Spleen (tissue), 7 donors: Measurements from ENCODE around the gene ZNF85.
"Not testable (repeated sequence)": the region's sequence is repeated elsewhere in the genome, so short reads cannot be mapped to it uniquely, and the experiment has no call there.

ENCODE experiments used
- CTCF ChIP-seq, 11 experiments: fragments of 200-600 bp in 7 of 11; fragments of 450-650 bp in 4 of 11; sonication (generic) in 4 of 11; IDR thresholded peaks in 8 of 11; conservative IDR thresholded peaks in 3 of 11; 1 replicate in 7 of 11; 2 replicates in 4 of 11; pipeline versions ENCODE4 v1.4.0 to v1.8.0; 2016 to 2021; ENCODE audit warnings: antibody characterized with exemption in 11 of 11, inconsistent platforms in 4 of 11, mild to moderate bottlenecking in 1 of 11
- POLR2AphosphoS5 ChIP-seq, 3 donors: sonication (generic); formaldehyde crosslinking; IDR thresholded peaks; one replicate each; pipeline ENCODE4 v1.5.1; 2017; ENCODE audit warnings: antibody characterized with exemption in 3 of 3
- donor health status: DM: no; HTN: no; CAD: no; lungs with moderate emphysema.
- donor health status: DM: no; HTN: no; CAD: no.
- donor health status: DM: no; HTN: no; CAD: no.

- not testable (repeated sequence) for TF ChIP-seq CTCF (IDR thresholded peaks at IDR 0.05 in 8 of 11, conservative IDR thresholded peaks at IDR 0.05 in 3 of 11); POLR2AphosphoS5 (IDR thresholded peaks at IDR 0.05)
Observed at GRCh38 chr19:20992788-20993187, 69.7 kb downstream of the ZNF85 start.
